ENCODE results near the gene NHP2.
A peak's percentile ranks its signal among the peaks of the same experiment; 100 is the strongest.
"Not testable (repeated sequence)": the region's sequence is repeated elsewhere in the genome, so short reads cannot be mapped to it uniquely, and the experiment has no call there.

NHP2 gene

GRCh38 chr5:178130576-178131445 is 22.9 kb downstream of the NHP2 start, which contains the start of gene RMND5B:
TSS of gene RMND5B (plus strand) at chr5:178131014. CDS start at chr5:178138120, 7,106 bp downstream.
- peak; percentile 86 for DNase-seq (ENCODE audit: low spot score)

- not testable (repeated sequence) for DNase-seq (ENCODE audit: low spot score)
Observed at GRCh38 chr5:178130234-178130575, 23.5 kb downstream of the NHP2 start.

- no peak for DNase-seq (ENCODE audit: low spot score)
Observed at GRCh38 chr5:178129296-178129695, 24.4 kb downstream of the NHP2 start.

GRCh38 chr5:178127300-178128009 is 26.2 kb downstream of the NHP2 start:
- not testable (repeated sequence) for DNase-seq (ENCODE audit: low spot score)

DNA sequence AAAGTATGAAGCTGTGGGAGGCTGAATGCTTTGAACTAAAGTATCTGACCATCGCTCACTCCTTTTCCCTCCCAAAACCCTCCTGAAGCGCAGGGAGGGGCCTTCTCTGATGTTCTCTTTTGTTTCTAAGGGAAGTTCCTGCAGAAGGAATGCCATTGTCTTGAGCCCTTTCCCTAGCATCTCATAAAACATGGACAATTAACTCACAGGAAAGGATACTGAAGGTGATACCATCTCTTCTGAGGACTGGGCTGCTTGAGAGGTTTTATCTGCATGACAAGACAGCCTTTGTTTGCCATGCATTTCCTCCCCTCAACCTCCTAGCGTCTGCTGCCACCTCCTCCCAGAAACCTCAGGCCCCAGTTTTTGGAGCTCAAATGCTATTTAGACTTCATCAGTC is 27.1 kb downstream of the NHP2 start:
- no peak for DNase-seq (ENCODE audit: low spot score)

- no peak for DNase-seq (ENCODE audit: low spot score)
Observed at GRCh38 chr5:178125253-178125906, 28.3 kb downstream of the NHP2 start.

GRCh38 chr5:178123966-178124925 is 29.4 kb downstream of the NHP2 start:
- DNase-seq (ENCODE audit: low spot score): no peak

GRCh38 chr5:178123094-178123965 is 30.4 kb downstream of the NHP2 start:
- no peak for DNase-seq (ENCODE audit: low spot score)

DNA sequence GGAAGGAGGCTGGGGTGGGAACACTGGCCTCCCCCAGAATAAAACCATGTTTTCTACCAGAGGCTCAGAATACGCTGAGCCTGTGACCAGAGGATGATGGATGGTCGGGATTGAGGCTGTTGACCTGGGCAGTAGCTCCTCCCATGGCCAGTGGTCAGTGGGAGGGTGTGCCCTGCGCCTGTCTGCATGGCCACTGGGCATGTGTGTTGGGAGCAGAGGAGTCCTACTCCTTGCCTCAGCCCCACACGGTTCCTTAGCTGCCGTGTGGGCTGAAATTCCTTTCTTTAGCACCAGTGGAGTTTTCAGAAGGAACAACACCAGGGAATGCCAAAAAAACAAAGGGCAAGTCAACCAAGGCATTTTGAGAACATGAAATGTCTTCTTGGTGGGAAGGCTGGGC is 31.3 kb downstream of the NHP2 start:
- DNase-seq (ENCODE audit: low spot score): no peak

DNA sequence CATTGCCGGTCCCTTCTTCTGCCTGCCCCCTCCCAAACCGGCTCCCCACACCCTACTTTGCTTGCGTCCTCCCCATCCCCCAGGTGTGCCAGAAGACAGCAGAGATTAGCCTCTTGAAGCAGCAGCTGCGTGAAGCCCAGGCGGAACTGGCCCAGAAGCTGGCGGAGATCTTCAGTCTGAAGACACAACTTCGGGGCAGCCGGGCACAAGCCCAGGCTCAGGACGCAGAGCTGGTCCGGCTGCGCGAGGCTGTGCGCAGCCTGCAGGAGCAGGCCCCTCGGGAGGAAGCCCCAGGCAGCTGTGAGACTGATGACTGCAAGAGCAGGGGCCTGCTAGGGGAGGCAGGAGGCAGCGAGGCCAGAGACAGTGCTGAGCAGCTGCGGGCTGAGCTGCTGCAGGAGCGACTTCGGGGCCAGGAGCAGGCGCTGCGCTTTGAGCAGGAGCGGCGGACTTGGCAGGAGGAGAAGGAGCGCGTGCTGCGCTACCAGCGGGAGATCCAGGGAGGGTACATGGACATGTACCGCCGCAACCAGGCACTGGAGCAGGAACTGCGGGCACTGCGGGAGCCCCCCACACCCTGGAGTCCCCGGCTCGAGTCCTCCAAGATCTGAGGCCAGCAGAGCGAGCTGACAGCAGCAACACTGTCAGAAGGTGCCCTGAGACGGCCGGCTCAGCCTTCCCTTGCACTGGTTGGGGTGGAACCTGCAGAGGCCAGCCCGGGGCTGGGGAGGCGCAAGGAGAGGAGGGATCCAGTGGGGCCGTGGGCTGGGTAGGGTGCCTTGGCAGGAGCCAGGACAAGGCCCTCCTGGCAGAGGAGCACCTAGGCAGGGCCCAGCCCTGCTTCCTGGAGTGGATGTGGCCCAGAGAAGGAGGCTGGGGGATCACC is 32.1 kb downstream of the NHP2 start:
- no peak for DNase-seq (ENCODE audit: low spot score)

GRCh38 chr5:178120607-178121357 is 32.9 kb downstream of the NHP2 start:
- peak; percentile 90 for DNase-seq (ENCODE audit: low spot score)

DNA sequence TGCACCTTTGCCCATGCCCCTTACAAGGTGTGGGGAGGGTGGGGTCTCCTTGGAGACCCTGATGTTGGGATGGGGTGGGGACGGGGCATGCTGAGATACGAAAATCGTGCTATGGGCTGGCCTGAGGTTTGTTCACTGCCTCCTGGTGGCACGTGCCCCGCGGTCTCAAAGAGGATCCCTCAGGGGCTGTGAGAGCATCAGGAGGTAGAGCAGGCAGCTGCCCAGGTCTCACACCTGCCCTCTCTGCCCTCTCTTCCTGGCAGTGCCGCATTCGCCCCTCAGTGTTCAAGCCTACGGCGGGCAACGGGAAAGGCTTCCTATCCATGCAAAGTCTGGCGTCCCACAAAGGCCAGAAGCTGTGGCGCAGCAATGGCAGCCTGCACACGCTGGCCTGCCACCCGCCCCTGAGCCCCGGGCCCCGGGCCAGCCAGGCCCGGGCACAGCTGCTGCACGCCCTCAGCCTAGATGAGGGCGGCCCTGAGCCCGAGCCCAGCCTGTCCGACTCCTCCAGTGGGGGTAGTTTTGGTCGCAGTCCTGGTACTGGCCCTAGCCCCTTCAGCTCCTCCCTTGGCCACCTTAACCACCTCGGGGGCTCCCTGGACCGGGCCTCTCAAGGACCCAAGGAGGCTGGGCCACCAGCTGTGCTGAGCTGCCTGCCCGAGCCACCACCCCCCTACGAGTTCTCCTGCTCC is 33.6 kb downstream of the NHP2 start:
- no peak for DNase-seq (ENCODE audit: low spot score)

GRCh38 chr5:178117923-178118701 is 35.6 kb downstream of the NHP2 start:
- no peak for DNase-seq (ENCODE audit: low spot score)

GRCh38 chr5:178116143-178116885 is 37.4 kb downstream of the NHP2 start:
- no peak for DNase-seq (ENCODE audit: low spot score)

GRCh38 chr5:178115814-178116142 is 37.9 kb downstream of the NHP2 start:
- DNase-seq (ENCODE audit: low spot score): no peak

- DNase-seq (ENCODE audit: low spot score): no peak
Observed at GRCh38 chr5:178115136-178115813, 38.4 kb downstream of the NHP2 start.

Data from kidney tubule cell (primary cell).